GM18907 (cell line): ENCODE measurements around the gene PPP2R3C.
"Not testable (repeated sequence)": the region's sequence is repeated elsewhere in the genome, so short reads cannot be mapped to it uniquely, and the experiment has no call there.

Source experiments
- ATAC-seq: cut with Tn5 transposase; IDR thresholded peaks from one replicate; pipeline ENCODE4 v1.9.1; 2021; ENCODE audit warnings: mild to moderate bottlenecking, moderate library complexity; ENCODE audit not compliant: unreplicated experiment

PPP2R3C gene

DNA sequence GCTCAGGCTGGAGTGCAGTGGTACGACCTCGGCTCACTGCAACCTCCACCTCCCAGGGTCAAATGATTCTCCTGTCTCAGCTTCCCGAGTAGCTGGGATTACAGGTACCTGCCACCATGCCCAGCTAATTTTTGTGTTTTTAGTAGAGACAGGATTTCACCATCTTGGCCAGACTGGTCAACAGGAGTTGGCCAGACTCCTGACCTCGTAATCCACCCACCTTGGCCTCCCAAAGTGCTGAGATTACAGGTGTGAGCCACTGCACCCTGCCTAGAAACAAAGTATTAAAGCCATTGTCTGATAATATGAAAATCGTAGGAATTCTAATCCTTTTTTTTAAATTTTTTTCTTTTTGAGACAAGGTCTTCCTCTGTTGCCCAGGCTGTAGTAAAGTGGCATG lies 56.1 kb downstream of the PPP2R3C start:
- not testable (repeated sequence) for ATAC-seq

DNA sequence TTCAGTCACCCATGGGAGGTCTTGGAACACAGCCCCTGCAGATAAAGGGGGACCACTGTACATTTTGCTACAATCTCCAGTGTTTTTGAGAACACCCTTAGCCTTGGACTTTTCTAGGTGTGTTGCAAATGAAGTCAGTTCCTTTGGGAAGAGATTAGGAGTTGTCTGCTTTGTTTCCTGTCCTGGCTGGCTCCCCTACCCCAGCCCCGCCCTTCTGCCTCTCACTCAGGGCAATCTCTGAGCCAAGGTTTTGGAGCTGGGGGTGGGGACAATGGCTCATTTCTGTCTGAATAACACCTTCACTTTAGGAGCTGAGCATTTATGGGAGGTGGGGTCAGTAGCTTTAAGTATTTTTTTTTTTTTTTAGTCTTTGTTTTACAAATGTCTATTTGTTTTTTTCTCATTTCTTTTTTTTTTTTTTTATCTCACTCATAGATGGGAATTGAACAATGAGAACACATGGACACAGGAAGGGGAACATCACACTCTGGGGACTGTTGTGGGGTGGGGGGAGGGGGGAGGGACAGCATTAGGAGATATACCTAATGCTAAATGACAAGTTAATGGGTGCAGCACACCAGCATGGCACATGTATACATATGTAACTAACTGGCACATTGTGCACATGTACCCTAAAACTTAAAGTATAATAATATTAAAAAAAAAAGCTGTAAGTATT lies 60.5 kb downstream of the PPP2R3C start:
- ATAC-seq = not testable (repeated sequence)

DNA sequence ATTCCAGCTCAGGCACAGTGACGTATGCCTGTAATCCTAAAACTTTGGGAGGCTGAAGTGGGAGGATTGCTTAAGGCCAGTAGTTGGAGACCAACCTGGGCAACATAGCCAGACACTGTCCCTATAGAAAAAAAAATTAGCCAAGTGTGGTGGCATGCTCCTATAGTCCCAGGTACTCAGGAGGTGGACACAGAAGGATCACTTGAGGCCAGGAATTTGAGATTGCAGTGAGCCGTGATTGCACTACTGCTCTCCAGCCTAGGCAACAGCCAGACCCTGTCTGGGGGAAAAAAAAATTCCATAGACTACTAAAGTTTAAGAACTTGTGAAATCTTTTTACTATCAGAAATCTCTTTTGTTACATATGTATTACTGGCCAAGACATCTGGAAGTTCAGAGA lies 69.2 kb downstream of the PPP2R3C start:
- ATAC-seq = no peak

DNA sequence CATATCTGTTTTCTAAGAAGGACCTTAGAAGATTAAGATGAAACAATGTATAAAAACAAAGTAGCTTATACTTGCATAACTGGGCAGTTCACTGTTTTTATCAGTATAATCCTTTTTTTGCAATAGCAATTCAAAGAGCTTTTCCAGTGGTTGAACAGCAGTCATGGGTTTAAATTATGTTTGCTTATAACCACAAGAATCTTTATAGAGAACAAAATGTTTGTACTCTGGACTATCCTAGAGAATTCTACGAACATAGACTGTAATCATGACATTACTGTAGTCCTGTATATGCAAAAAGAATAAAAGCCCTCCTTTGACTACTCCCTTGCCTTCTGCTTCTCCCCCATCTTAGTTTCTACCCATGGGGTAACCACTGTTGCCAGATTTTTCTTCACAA lies 70.0 kb downstream of the PPP2R3C start:
- no peak for ATAC-seq

DNA sequence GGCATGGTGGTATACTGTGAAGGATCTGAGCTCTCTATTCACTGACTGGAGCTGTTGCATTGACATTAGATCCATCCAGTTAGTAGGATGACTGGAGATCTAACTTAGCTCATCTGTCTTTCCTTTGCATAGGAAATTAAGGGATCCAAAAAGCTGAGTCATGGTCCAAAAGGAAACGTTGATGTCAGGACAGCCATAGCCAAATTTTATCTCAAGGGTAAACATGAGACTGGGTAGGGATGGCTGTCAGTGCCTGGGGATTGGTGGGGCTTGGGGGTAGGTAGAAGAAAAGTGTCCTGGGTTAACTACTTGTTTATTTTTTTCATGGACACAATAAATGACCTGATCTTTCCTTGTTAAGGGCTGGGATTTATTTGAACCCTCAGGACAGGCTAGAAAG lies 71.1 kb downstream of the PPP2R3C start:
- ATAC-seq = no peak

DNA sequence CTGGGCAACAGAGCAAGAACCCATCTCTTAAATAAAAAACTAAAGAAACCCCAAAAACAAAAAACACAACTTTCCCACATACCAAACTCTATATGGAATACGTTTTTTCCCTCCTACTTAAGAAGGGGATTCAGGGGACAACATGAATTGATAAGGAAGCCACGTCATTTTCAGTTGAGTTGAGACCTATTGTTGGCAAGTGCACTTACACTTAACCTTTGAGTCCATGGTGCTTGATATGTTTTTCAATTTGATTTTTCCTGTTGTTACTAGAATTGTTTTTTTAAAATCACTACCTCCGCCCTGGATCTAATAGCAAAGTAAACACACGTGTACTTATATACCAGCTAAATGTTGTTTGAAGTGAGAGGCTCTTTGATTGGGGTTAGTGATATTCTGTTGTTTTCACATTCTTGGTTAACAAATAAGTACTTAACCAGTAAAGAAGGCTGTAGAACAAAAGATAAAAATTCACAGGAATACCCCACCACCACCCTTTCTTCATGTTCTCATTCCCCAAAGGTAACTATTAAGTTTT lies 73.7 kb downstream of the PPP2R3C start:
- no peak for ATAC-seq

DNA sequence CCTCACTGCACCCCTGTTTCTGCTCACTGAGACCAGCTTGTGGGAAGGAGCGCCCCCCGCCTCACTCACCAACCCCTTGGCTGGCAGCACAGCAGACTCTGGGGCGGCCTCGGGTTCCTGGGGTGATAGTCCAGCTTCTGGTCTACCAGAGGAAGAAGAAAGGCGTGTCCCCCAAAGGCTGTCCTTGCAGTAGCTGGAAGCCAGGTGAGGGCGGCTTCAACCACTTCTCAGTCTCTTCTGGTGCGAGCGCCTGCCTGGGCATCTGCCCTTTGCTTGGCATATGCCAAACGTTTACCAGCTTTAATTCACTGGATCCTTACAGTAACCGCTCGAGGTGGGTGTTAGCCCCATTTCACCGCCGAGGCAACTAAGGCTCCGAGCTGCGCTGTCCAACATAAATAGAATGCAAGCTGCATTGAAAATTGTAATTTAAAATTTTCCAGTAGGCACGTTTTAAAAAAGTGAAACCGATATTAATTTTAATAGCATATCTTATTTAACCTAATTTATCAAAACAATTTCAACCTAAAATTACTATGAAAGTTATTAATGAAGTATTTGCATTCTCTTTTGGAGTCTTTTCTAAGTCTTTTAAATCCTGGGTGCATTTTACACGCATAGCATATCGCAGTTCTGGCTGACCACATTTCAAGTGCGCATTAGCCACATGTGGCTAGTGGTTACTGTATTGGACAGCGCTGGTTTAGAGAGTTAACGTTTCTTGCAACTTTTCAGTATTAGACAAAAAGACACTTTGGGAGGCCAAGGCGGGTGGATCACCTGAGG lies 74.8 kb downstream of the PPP2R3C start:
- ATAC-seq = peak; percentile 39

DNA sequence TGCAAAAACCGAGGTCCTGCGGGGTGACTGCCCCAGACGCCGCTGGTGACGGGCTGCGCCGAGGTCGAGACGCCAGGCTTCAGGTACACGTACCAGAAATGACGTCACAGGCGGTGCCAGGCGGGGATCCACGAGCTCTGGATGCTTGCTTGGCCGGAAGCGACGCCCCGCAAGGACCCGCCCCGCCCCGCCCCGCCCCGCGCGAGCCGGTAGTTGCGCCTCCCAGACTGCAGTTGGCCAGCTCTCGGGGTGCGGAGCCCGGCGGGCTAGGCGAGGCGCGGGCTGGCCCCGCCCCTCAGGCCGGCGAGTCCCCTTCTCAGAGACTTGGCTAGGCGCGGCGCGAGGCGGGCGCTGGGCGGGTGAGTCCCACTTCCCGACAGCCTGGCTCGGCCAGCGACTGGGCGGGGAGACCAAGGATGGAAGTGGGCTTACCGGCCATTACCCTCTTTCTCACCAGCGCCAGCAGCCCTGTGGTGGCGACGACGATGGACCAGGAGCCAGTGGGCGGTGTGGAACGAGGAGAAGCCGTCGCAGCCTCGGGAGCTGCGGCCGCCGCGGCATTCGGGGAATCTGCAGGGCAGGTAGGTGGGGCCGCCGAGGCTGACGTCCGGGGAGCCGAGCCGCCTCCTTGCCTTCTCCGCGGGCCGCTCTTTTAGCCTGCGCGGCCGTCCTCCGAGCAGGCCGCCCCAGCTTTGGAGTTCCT lies 75.6 kb downstream of the PPP2R3C start, which contains the start of gene FAM177A1:
Gene FAM177A1 (plus strand): TSS at position 225 of the 703 bp plus-strand sequence. CDS start 192 bp downstream, at position 417.
- ATAC-seq = peak; percentile 95

DNA sequence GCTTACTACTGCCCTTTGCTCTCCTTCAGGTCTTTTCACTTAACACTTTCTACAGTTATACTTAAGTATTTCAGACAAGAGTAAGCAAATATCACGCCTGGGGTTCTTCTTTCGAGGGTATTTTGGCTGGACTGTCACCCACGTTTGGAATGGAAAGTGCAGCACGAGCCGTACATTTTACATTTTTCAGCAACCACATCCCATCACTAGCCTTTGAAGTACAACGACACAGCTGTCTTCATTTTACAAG lies 76.1 kb downstream of the PPP2R3C start:
- no peak for ATAC-seq

DNA sequence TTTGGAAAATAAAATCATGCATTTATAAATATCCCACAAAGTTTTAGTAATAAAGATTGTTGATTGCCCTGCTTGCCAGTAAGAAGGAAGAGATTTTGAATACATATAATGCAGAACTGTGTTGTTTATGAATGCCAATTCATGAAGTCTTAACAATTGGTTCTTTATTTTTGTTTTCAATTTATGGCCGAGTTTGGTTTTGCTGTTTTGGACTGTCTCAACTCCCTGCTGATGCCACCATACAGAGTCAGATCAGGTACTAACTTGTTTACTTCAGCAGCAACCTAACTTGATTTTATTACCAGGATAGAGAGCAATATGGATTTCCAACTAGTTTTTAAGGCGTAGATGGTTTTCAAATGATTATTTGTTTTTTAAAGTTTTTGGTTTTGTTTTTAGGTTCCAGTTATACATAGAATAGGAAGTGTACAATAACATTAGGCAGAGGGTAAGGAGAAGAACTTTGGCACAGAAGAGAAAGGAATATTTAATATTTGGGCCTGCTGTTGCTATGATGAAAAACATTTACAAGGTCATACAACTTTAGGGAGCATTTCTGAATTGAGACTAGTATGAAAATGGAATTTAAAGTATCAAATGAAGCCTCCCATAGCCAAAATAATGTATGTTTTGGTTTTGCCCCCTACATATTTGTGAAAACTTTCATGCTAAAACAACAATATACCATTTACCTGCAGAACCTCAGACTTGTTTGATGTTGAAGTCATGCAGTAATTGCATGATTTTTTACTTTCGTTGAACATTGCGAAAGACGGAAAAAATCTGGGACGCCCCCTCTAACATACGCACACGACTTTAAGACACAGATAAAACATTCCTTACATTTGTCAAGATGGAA lies 76.6 kb downstream of the PPP2R3C start:
- peak; percentile 0 for ATAC-seq

DNA sequence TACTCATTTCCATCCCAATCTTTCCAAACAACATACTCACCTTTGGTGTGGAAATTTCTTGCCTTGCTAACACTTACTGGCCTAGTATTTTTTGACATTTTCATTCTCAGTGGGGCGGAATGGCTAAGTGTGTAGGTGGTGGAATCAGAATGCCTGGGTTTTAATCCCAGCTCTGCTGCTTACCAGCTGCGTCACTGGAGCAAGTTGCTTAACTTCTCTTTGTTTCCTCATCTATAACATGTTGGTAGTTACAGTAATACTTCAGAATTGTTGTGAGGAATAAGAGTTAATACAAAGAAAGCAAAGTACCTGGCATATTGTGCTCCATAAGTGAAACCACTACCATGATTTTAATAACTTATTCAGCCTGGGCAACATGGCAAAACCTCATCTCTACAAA lies 78.7 kb downstream of the PPP2R3C start:
- ATAC-seq = no peak

DNA sequence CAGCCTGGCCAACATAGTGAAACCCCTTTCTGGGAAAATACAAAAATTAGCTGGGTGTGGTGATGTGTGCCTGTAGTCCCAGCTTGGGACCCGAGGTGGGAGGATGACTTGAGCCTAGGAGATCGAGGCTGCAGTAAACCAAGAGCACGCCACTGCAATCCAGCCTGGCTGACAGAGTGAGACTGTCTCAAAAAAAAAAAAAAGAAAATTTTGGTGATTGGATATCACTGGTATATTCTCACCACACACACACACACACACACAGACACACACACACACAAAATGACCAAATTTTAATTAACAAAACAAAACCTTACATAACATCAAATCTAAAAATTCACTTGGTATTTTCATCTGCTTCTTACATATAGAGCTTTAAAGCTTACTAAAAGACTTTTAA lies 79.2 kb downstream of the PPP2R3C start:
- no peak for ATAC-seq

DNA sequence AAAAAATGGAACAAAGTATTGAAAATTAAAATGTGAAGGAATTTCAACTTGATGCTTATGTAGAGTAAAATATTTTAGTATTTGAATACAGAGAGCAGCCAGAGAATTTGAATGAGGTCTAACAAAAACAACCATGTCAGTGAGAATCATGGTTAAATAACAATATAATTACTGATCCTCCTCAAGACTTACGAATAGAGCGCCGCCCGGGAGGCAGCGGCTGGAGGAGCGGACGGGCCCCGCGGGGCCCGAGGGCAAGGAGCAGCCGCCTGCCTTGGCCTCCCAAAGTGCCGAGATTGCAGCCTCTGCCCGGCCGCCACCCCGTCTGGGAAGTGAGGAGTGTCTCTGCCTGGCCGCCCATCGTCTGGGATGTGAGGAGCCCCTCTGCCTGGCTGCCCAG lies 83.5 kb downstream of the PPP2R3C start:
- ATAC-seq = not testable (repeated sequence)
